ENCODE measurements around the gene JAZF1. TPM values are rescaled to one million over a fixed set of nuclear protein-coding genes. Genes with fewer than 3 reads are reported as not detected.

The JAZF1 gene
- total and polyA plus RNA-seq, 2 experiments from 2014 or later = 9.5 to 12.1 TPM

GRCh38 chr7:28180031-28180363 lies 598 bp downstream of the JAZF1 start:
- no peak for DNase-seq (ENCODE audit: low spot score)
- peaks cover 17% of the 10 kb centered on the region for H3K79me2 ChIP-seq
- peak overlapping the region; percentile 96 for H3K4me2 ChIP-seq
- TF ChIP-seq EZH2 (IDR thresholded peaks at IDR 0.05; ENCODE audit: borderline replicate concordance) (no peak), CTCF (IDR thresholded peaks at IDR 0.05; ENCODE audit: poor library complexity) (no peak), EZH2phosphoT487 (IDR thresholded peaks at IDR 0.05; ENCODE audit: low read depth, severe bottlenecking, unreplicated experiment) (no peak)
- H3K27ac ChIP-seq = peak overlapping the region; percentile 75
- peak overlapping the region; percentile 99 for H2AFZ ChIP-seq
- peaks cover 8% of the 10 kb centered on the region for H3K27me3 ChIP-seq
- no peaks in the 10 kb centered on the region for H4K20me1 ChIP-seq (ENCODE audit: insufficient read depth, poor library complexity, severe bottlenecking)
- H3K9me2 ChIP-seq (replicated peaks; ENCODE audit: insufficient read depth) = no peaks in the 10 kb centered on the region
- H3K9me3 ChIP-seq (ENCODE audit: low read depth) = no peaks in the 10 kb centered on the region
- H3K4me3 ChIP-seq = peak overlapping the region; percentile 93
- H3K36me3 ChIP-seq (replicated peaks; ENCODE audit: insufficient read depth, low read depth) = no peaks in the 10 kb centered on the region
- peaks cover 13% of the 10 kb centered on the region for H3K4me1 ChIP-seq (ENCODE audit: insufficient read depth)
- no CpG with 5 or more reads among the region's 55 CpGs for WGBS (ENCODE audit: low lambda C conversion rate, missing lambda C conversion rate)

- H3K79me2 ChIP-seq = peaks cover 17% of the 10 kb centered on the region
- peak overlapping the region; percentile 96 for H3K4me2 ChIP-seq
- H3K36me3 ChIP-seq (replicated peaks; ENCODE audit: insufficient read depth, low read depth) = no peaks in the 10 kb centered on the region
- peaks cover 14% of the 10 kb centered on the region for H3K4me1 ChIP-seq (ENCODE audit: insufficient read depth)
- H2AFZ ChIP-seq = peak overlapping the region; percentile 74
- H3K9me2 ChIP-seq (replicated peaks; ENCODE audit: insufficient read depth) = no peaks in the 10 kb centered on the region
- DNase-seq (ENCODE audit: low spot score) = peak; percentile 85
- TF ChIP-seq EZH2 (IDR thresholded peaks at IDR 0.05; ENCODE audit: borderline replicate concordance) = no peak
- TF ChIP-seq EZH2phosphoT487 (IDR thresholded peaks at IDR 0.05; ENCODE audit: low read depth, severe bottlenecking, unreplicated experiment) = no peak
- TF ChIP-seq CTCF (IDR thresholded peaks at IDR 0.05; ENCODE audit: poor library complexity) = no peak
- H3K9me3 ChIP-seq (ENCODE audit: low read depth) = no peaks in the 10 kb centered on the region
- H3K4me3 ChIP-seq = peak overlapping the region; percentile 75
- H4K20me1 ChIP-seq (ENCODE audit: insufficient read depth, poor library complexity, severe bottlenecking) = no peaks in the 10 kb centered on the region
- peaks cover 2% of the 10 kb centered on the region for H3K27me3 ChIP-seq
- WGBS (ENCODE audit: low lambda C conversion rate, missing lambda C conversion rate) = 3% methylated on average over 31 of the region's 96 CpGs
- H3K27ac ChIP-seq = no peak overlapping the region
Measured at GRCh38 chr7:28179120-28180030, 1.2 kb downstream of the JAZF1 start.

- Histone ChIP-seq H3K27me3 (no peaks in the 10 kb centered on the region), H3K9me2 (replicated peaks; ENCODE audit: insufficient read depth) (no peaks in the 10 kb centered on the region), H3K79me2 (peaks cover 21% of the 10 kb centered on the region), H3K36me3 (replicated peaks; ENCODE audit: insufficient read depth, low read depth) (no peaks in the 10 kb centered on the region), H3K9me3 (ENCODE audit: low read depth) (no peaks in the 10 kb centered on the region), H3K4me3 (peak overlapping the region; percentile 75), H3K4me1 (ENCODE audit: insufficient read depth) (peaks cover 14% of the 10 kb centered on the region), H3K4me2 (peak overlapping the region; percentile 96), H4K20me1 (ENCODE audit: insufficient read depth, poor library complexity, severe bottlenecking) (no peaks in the 10 kb centered on the region), H3K27ac (no peak overlapping the region), H2AFZ (peak overlapping the region; percentile 74)
- no peak for DNase-seq (ENCODE audit: low spot score)
- WGBS (ENCODE audit: low lambda C conversion rate, missing lambda C conversion rate) = 64% methylated on average over 5 of the region's 5 CpGs
- no peak for TF ChIP-seq CTCF (IDR thresholded peaks at IDR 0.05; ENCODE audit: poor library complexity)
- no peak for TF ChIP-seq EZH2phosphoT487 (IDR thresholded peaks at IDR 0.05; ENCODE audit: low read depth, severe bottlenecking, unreplicated experiment)
- no peak for TF ChIP-seq EZH2 (IDR thresholded peaks at IDR 0.05; ENCODE audit: borderline replicate concordance)
Measured at GRCh38 chr7:28178599-28178998, 2.0 kb downstream of the JAZF1 start.

Data from hepatocyte (in vitro differentiated cells).